D721Med (cell line): ENCODE measurements around the gene TVP23C.

Experiments used
- DNase-seq: peaks from one replicate; pipeline ENCODE4 v3.0.0; 2011; ENCODE audit warnings: low spot score; ENCODE audit not compliant: insufficient read length
- FAIRE-seq: peaks from 2 replicates; lab custom pipeline; 2011; peaks lifted over from hg19 to GRCh38; lab: Jason Lieb, UNC
- TF ChIP-seq, protein P1 (sequence below): IDR thresholded peaks from 2 replicates; pipeline ENCODE4 v1.5.1; 2012; ENCODE audit warnings: mild to moderate bottlenecking, control low read depth; ENCODE audit not compliant: insufficient read depth; ENCODE audit errors: missing control alignments

Gene TVP23C

DNA sequence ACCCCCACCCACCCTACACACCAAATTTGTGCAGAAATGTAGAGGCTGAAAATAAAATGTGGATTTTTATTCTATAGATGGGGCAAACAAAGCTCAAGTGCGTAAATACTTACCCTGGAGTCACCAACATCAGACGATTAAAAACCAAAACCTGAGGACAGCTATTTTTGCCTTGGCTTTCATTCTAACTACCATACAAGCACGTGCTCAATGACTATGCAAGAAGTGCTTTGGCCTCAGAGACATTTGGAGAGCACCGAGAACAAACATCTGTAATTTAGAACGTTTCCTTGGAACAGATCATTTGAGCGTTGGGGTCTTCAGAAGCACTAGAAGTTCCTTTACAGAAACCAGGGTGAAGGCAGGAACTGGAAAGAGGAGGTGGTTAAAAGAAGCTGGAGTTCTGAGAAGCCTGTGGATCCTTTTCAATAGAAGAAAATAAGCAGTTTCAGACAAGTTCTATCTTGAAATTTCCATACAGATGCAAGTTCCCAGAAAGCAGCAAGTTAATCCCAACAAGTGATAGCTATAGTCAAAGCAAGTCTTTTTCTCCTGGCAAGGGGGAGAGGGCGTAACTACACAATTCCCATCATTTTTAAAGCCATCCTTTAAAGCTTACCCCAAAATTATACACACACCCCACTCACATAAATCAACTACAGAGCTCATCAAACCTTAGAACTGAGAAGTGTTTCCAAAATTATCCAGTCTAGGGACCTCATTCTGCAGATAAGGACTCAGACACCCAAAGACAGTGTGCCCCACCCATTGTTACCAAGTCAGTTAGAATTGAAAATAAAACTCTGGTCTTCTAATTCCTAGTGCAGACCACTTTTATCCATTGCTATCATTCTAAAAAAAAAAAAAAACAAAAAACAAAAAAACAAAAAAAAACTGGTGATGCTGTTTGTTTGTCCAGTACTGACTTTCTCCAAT is 66.3 kb downstream of the TVP23C start:
- DNase-seq (no peak), FAIRE-seq (no peak)
- TF ChIP-seq, protein P1, sequence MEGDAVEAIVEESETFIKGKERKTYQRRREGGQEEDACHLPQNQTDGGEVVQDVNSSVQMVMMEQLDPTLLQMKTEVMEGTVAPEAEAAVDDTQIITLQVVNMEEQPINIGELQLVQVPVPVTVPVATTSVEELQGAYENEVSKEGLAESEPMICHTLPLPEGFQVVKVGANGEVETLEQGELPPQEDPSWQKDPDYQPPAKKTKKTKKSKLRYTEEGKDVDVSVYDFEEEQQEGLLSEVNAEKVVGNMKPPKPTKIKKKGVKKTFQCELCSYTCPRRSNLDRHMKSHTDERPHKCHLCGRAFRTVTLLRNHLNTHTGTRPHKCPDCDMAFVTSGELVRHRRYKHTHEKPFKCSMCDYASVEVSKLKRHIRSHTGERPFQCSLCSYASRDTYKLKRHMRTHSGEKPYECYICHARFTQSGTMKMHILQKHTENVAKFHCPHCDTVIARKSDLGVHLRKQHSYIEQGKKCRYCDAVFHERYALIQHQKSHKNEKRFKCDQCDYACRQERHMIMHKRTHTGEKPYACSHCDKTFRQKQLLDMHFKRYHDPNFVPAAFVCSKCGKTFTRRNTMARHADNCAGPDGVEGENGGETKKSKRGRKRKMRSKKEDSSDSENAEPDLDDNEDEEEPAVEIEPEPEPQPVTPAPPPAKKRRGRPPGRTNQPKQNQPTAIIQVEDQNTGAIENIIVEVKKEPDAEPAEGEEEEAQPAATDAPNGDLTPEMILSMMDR, result no peak

DNA sequence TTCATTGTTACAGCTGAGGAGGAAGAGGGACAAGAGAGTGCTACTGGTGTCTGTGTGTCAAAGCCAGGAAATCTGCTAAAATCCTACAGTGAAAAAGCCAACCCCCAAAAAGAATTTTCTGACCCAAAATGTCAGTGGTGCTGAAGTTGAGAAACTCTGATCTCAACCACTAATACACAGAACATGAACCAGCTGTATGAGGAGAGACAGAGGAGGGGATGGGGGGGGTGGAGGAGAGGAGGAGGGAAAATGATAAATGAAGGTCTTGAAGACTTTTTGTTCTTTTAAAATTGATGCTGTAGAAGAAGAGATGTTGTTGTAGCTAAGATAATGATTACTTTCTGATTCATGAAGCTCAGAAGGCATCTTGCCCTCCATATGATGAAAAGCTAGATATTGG is 68.5 kb downstream of the TVP23C start:
- no peak for DNase-seq
- no peak for FAIRE-seq
- TF ChIP-seq, protein P1, result no peak

DNA sequence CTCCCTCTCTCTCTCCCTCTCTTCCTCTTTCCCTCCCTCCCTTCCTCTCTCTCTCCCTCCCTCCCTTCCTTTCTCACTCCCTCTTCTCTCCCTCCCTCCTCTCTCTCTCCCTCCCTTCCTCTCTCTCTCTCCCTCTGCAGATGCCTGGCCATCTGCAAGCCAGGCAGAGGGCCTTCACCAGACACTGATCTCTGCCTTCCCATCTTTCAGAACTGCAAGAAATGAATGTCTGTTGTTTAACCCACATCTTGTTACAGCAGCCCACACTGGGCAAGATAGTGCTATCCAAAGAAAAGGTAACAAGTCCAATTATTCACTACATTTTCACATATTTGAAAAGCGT is 69.6 kb downstream of the TVP23C start:
- FAIRE-seq (no peak), DNase-seq (no peak)
- TF ChIP-seq, protein P1, result no peak

DNA sequence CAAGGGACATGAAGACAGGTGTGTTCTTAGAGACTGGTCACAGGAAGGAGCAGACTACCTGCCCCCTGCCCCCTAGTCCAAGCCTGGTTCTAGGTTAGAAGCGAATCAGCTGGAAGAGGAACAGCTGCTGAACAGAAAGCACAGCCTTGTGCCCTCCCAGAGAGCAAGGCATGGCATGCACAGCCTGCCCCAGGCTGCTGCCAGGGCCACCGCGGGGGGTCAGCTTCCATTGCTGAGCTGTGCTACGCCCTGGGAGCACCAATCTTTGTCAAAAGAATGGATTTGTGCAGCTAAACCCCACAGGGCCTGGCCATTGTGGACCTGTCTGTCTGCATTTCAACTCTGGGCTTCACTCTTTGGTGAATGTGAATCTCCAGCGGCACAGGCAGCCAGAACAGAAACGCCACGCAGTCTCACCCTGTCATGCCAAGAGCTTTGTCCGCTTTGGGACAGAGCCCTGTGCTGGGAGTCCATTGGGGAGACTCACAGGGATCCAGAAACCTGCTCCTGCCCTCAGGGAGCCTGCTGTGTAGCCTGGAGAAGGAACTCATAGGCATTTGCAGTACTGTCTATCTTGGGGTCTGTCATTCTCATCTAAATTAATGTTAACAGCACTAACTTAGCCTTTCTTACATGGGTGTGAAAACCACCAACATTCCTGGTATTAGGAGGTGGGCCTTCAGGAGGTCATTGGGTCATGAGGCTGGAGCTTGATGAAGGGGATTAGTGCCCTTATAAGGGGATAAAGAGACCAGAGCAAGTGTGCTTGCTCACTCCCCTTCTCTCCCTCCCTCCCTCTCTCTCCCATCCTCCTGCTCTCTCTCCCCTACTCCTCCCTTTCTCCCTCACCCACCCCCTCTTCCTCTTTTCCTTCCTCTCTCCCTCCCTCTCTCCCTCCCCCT is 70.2 kb downstream of the TVP23C start:
- TF ChIP-seq, protein P1, result no peak
- FAIRE-seq (no peak), DNase-seq (no peak)

DNA sequence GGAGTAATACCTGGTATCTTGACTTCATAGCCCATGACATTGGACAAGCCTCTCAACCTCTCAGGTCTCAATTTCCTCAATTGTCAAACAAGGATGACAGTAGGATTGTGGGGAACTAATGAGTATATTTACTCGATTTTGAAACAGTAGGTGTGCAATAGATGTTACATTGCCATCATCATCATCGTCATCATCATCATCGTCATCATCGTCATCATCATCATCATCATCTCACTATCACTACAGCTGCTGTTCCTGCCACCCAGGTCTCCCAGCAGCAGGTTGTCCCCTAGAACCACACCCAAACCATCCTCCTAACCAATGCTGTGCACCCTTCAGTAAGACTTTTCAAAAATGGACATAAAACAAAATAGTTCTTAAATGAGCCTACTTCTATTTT is 71.1 kb downstream of the TVP23C start:
- TF ChIP-seq, protein P1, result no peak
- FAIRE-seq, result no peak
- no peak for DNase-seq

DNA sequence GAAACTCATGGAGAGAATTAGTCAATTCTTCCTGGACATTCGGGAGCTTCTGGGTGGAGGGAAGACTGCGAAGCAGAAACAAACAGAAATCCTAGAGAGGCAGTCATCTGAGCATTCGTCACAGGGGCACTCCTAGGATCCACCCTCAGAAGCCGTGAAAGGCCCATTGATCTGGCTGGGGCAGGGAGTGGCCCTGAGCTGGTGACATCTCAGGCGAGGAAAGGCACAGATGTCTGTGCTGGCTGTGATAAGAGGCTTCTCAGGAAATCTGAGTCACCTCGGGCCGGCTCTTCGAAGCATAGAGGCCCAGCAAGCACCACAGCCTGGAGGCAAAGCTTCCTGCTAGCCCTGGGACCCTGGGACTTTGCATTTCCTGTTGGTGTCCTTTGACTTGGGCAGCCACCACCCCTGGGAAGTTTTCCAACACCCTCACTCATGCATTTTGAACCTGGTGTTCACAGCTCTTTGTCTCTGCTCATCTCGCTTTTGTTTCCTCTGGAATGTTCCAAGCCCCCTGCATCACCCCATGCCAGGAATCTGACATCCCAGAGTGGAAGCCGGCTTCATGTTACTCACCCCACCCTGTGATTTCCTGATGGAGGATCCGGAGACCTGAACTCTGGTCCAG is 72.5 kb downstream of the TVP23C start:
- DNase-seq (no peak), FAIRE-seq (no peak)
- TF ChIP-seq, protein P1, result no peak
